ENCODE data around the gene RNF26.

DNA sequence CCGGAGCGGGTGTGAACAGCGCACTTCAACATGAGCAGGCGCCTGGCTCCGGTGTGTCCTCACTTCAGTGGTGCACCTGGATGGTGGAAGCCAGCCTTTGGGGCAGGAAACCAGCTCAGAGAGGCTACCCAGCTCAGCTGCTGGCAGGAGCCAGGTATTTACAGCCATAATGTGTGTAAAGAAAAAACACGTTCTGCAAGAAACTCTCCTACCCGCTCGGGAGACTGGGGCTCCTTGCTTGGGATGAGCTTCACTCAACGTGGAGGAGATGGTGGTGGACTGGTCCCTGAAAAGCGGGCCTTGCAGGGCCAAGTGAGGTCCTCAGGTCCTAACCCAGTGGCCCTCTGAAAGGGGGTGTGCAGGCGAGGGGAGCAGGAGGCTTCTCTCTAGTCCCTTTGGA is 24.9 kb upstream of the RNF26 start:
- TF ChIP-seq, protein P1, sequence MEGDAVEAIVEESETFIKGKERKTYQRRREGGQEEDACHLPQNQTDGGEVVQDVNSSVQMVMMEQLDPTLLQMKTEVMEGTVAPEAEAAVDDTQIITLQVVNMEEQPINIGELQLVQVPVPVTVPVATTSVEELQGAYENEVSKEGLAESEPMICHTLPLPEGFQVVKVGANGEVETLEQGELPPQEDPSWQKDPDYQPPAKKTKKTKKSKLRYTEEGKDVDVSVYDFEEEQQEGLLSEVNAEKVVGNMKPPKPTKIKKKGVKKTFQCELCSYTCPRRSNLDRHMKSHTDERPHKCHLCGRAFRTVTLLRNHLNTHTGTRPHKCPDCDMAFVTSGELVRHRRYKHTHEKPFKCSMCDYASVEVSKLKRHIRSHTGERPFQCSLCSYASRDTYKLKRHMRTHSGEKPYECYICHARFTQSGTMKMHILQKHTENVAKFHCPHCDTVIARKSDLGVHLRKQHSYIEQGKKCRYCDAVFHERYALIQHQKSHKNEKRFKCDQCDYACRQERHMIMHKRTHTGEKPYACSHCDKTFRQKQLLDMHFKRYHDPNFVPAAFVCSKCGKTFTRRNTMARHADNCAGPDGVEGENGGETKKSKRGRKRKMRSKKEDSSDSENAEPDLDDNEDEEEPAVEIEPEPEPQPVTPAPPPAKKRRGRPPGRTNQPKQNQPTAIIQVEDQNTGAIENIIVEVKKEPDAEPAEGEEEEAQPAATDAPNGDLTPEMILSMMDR (IDR thresholded peaks at IDR 0.05; ENCODE audit: low read length) = no peak
- TF ChIP-seq EZH2 (IDR thresholded peaks at IDR 0.05; ENCODE audit: borderline replicate concordance, low read length) = no peak

Measured in OCI-LY1 (cell line).